NOMO-1 treated with DMSO at 0.1 percent for 48 hours (cell line): Measurements from ENCODE around the gene IKZF2.

Experiments
- DNase-seq: peaks from one replicate; lab custom pipeline; 2025; ENCODE audit not compliant: unreplicated experiment; lab: John Stamatoyannopoulos, UW

Gene IKZF2

DNA sequence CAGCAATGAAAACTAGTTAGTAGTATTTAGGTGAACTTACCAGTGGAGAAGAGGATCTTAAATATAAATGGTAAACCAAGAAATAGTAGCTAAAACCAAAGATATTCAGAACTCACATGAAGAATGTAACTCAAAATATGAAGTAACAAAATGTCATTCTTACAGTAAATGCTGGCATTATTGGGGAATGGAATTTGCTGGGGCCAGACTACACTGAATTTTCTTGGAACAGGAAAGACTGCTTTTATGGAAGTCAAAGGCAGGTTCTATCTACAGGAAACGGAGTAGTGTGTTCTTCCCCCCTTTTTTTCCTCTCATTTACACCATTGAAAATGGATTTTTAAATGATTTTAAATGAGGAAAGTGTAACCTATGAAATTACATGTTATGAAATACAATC, 188.7 kb downstream of the IKZF2 start:
- DNase-seq: no peak

DNA sequence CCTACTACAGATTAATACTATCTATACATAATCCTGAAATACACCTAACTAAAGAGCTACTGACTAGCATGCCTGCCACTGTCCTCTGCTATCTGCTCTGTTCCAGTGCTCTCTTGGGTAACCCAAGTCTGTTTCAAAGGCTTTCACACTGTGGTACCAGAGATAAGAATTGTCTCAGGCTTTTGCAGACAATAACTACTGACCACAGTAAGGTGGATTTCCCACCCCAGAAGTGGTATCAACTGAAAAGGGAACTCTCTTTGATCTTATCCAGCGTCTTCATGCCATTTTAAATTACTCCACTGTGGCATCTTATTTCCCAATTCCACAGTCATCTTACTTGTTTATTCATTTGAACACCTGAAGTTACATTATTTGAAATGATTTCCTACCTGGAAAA, 190.2 kb downstream of the IKZF2 start:
- no peak for DNase-seq

DNA sequence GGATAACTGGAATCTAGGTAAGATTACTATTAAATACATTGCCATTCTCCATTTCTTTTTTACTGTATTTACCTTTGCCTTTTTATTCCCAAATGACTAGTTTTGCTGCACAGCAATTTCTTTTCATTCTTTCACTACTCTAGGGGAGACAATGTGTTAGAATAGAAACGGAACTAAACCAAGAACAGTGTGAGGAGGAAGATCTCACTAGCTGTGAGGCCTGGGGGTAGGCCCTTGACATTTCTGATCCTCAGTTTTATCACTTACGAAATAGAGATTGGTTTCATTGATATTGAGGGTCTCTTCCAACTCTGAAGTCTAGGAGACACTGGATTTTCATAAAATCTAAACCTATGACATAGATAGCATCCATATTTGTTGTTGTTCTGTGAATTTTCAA, 191.1 kb downstream of the IKZF2 start:
- DNase-seq: no peak

DNA sequence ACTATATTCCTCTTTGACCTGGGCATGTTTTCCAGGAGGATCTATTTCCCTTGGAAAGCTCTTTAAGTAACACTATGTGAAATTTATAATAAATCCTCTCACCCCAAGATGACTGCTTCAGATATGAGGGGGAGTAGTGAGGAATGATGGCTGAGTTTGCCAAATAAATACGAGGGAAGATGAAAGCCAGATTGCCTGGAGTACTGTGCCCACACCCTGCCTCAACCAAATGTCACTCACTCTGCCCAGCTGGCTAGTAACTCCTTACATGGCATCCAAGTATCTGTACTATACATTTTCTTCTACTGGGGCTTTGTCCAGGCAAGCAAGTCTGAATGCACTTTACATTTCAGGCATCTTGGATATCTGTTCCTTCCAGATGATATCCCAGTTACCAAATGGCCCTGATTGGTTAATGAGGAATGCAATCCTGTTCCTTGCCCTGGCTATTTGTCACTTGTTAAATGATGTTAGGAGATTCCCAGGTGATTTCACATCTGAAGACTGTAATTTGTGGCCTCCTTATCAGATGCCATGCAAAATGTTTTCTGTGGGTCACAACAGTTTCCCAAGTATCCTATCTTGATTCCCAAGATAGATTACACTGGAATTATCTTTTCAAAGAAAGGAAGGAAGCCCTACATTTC, 191.8 kb downstream of the IKZF2 start:
- DNase-seq: no peak

DNA sequence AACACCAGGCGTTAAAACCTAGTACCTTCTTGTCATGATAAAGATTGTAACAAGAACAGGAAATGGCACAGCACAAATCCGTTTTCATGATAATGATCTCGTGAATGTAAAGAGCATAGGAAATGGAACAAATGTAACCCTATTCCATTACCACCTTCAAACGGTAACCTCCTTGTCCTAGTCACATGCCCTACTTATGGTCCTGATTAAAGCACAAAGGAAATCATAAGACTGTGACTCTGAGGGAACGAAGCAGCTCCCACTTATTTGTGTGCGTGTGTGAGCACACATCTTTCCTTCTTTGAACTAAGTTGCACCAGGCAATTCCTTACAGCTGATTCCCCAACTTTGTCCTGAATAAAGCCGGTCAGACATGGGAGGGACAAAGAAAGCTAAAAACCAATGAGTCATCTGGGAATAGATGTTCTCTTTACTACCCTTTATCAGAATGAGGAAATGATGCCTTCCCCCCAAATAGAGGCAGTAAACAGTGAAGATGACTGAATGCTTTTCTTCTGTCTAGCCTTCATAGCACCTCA, 192.6 kb downstream of the IKZF2 start:
- DNase-seq: no peak

DNA sequence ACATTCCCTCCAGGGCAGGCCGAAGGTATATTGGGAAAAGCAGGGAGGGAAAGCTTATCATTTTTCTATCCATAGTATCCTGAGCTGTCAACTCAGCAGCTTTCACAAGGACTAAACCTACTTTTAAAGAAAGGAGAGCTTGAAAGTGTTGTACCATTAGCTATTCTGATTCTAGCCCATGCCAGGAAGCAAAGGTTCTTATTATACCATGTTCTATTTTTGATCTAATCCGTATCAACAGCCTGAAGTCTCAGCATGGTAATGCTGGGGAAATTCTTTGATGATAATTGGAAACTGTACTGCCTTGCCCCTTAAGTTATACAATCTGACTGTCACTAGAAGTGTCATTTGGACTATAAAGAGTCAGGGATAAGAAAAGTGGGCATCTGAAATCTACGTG, 193.3 kb downstream of the IKZF2 start:
- no peak for DNase-seq

DNA sequence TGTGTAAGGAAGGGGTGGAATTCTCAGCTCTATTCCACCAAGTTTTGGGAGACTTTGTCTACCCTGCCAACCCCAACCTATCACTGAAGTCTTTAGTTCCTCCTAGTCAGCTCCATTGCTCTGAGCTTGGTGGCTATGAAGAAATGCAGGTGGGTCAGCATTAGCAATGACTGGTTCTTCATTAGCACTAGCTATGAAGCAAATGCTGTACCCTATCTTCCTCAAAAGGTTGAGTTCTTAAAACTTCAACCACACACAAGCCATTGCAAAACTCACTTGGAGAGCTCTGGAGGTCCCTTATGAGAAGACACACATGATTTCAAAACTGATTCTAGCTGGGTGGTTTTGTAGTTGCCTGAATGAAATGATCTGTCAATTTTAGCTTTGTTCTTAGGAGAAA, 193.8 kb downstream of the IKZF2 start:
- no peak for DNase-seq

DNA sequence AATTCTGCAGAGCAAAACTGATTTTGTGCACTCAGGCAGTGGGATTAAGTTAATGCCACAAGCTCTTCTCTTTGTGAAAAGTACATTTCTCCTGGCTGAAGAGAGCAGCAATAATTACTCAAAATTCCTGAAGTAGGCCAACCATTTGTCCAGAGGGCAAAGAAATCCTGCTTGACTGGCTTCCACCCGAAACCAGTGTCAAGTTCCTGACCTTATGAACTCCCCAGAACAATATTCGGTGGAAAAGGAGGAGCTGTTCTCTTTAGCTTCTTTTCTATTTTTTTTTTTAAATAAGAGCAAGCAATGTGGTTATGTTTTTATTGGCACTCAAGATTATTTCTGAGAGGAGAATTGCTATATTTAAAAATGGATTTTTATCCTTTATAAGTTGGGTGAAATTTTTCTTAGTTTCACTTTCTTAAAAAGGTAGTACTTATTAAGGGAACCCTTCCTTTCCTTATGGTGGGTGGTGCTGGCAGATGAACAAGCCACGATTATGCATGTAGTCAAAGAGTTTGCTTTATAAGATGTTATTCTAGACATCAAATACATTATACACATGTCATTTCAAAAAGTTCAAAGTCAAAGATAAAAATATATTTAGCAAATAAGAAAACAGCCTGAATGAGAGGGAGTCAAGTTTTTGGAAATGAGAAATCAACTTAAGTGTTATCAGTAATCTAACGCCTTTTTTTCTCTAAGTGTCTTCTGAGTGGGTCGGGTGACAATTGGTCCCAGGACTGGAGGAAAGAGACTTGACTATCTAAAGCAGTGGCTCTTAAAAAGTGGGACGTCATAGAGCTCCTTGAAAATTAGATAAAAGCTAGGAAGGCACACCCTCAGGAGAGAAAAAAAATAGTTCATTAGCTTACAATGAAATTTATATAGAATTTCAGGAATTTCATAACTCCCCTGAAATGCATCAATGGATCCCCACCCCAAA, 194.5 kb downstream of the IKZF2 start:
- DNase-seq: no peak

DNA sequence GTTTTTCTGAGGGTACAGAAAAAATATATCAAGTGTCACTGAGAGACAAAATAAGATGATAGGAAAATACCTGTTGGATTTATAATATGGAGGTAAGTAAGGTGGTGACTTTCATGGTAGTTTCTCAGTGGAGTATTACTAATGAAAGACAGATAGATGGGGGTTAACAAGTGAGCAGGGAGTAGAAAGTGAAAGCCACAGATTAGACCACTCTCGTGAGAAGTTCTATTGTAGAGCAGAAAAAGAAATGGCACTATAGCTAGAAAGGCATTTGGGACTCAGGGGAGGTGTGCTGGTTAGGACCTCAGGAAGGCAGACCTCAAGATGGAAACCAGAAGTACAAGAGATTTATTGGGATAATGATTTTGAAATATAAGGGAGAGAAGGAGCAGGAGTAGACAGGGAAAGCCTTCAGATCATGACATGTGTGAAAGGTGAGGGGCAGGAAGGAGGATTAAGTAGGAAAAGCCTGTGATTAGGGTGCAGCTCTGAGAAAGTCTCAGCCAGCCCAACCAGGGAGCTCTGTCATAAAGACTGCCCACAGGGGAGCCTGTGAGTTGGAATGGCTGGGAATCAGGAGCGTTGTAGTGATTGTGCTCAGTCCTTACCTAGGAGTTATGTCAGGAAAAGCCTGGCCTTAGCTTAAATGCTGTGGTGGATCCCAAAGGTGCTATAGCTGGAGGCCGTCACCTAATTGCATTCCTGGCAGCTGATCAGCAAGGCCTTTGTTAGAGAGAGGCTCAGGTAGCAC, 198.1 kb downstream of the IKZF2 start:
- DNase-seq: no peak

DNA sequence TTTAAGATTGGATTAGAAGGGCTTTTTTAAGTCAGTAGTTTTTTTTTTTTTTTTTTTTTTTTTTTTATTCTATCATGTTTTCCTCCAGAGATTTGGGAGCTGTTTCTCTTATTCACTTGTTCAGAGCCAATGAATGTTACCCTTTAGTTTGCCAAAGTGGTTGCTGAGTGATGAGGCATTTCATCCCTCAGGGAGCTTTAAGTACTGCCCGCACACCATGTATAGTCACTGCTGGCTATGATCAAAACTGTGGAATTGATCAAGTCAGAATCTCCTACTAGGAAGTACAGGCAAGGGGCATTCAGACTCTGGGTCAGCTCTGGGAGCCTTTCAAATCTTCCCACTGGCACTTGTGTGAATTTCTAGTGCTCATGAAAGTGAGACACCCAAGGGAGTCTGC, 201.6 kb downstream of the IKZF2 start:
- DNase-seq: no peak
